CD14-positive monocyte (primary cell): ENCODE results near the gene AHCYL1. TPM values are rescaled to one million over a fixed set of nuclear protein-coding genes. Genes with fewer than 3 reads are reported as not detected.

Source experiments
- DNase-seq, 3 donors: peaks; one replicate each; pipeline ENCODE4 v3.0.0-alpha.2; 2011 to 2022
- H2AFZ ChIP-seq: 2 replicates; pipeline ENCODE4 v1.6.0; 2012; ENCODE audit warnings: mild to moderate bottlenecking, low read depth, low read length, inconsistent platforms; ENCODE audit not compliant: insufficient read depth, poor library complexity, severe bottlenecking
- H3K27ac ChIP-seq, 2 donors: 1 replicate in 1 of 2; 2 replicates in 1 of 2; pipeline ENCODE4 v1.5.1; 2012 to 2013; ENCODE audit warnings: low read length in 2 of 2, control low read depth in 1 of 2, inconsistent platforms in 1 of 2, low read depth in 1 of 2, mild to moderate bottlenecking in 1 of 2
- H3K27me3 ChIP-seq, 2 donors: one replicate each; pipeline versions ENCODE4 v1.6.0 to v1.6.1; 2011 to 2013; ENCODE audit warnings: low read length in 2 of 2; ENCODE audit not compliant: control insufficient read depth in 2 of 2, insufficient read depth in 2 of 2
- H3K36me3 ChIP-seq, 2 donors: replicated peaks in 1 of 2; 1 replicate in 1 of 2; 2 replicates in 1 of 2; pipeline versions ENCODE4 v1.5.1 to v1.6.1; 2012 to 2013; ENCODE audit warnings: low read length in 2 of 2, control low read depth in 1 of 2, inconsistent platforms in 1 of 2, mild to moderate bottlenecking in 1 of 2; ENCODE audit not compliant: insufficient read depth in 2 of 2, control insufficient read depth in 1 of 2
- H3K4me1 ChIP-seq, 2 donors: 1 replicate in 1 of 2; 2 replicates in 1 of 2; pipeline versions ENCODE4 v1.5.1 to v1.6.1; 2012 to 2013; ENCODE audit warnings: low read length in 2 of 2, control low read depth in 1 of 2, inconsistent platforms in 1 of 2, mild to moderate bottlenecking in 1 of 2, moderate library complexity in 1 of 2; ENCODE audit not compliant: insufficient read depth in 2 of 2, control insufficient read depth in 1 of 2
- H3K4me2 ChIP-seq: replicated peaks from 2 replicates; pipeline ENCODE3; 2012; ENCODE audit warnings: low read length, moderate library complexity, mild to moderate bottlenecking; ENCODE audit not compliant: poor library complexity, severe bottlenecking; ENCODE audit errors: extremely low read depth
- H3K4me3 ChIP-seq, 3 experiments: fragments of 200-600 bp in 1 of 3; sonication (generic) in 1 of 3; replicated peaks in 1 of 3; 1 replicate in 2 of 3; 2 replicates in 1 of 3; pipeline ENCODE4 v1.5.1; 2011 to 2013; ENCODE audit warnings: low read length in 3 of 3, mild to moderate bottlenecking in 3 of 3, control low read depth in 2 of 3, low read depth in 2 of 3, inconsistent platforms in 1 of 3, moderate library complexity in 1 of 3
- H3K79me2 ChIP-seq: 2 replicates; pipeline ENCODE4 v1.6.0; 2012; ENCODE audit warnings: mild to moderate bottlenecking, control low read depth, inconsistent platforms, low read length, moderate library complexity; ENCODE audit not compliant: insufficient read depth
- H3K9ac ChIP-seq: 2 replicates; pipeline ENCODE4 v1.6.0; 2017; ENCODE audit warnings: low read length, mild to moderate bottlenecking; ENCODE audit not compliant: insufficient read depth, poor library complexity, severe bottlenecking
- H3K9me3 ChIP-seq, 2 donors: replicated peaks in 1 of 2; 1 replicate in 1 of 2; 2 replicates in 1 of 2; pipeline versions ENCODE4 v1.5.1 to v1.6.1; 2012 to 2013; ENCODE audit warnings: low read length in 2 of 2, control low read depth in 1 of 2; ENCODE audit not compliant: control insufficient read depth in 1 of 2, insufficient read depth in 1 of 2
- H4K20me1 ChIP-seq: 2 replicates; pipeline ENCODE4 v1.6.0; 2012; ENCODE audit warnings: mild to moderate bottlenecking, low read length, control low read depth, moderate library complexity; ENCODE audit not compliant: insufficient read depth
- H3K27ac Mint-ChIP-seq, 7 donors: one replicate each; pipeline ENCODE4 v1.8.0; 2020; ENCODE audit warnings: mild to moderate bottlenecking in 7 of 7, mixed read lengths in 7 of 7, moderate library complexity in 6 of 7, inconsistent platforms in 2 of 7
- H3K27me3 Mint-ChIP-seq, 3 donors: one replicate each; pipeline ENCODE4 v1.8.0; 2021 to 2022; ENCODE audit warnings: low read depth in 3 of 3, mild to moderate bottlenecking in 3 of 3, mixed read lengths in 3 of 3, moderate library complexity in 3 of 3, inconsistent platforms in 1 of 3
- H3K36me3 Mint-ChIP-seq, 2 donors: one replicate each; pipeline ENCODE4 v1.8.0; 2020; ENCODE audit warnings: mixed read lengths in 2 of 2, inconsistent platforms in 1 of 2, mild to moderate bottlenecking in 1 of 2
- H3K4me1 Mint-ChIP-seq: one replicate; pipeline ENCODE4 v1.8.0; 2020; ENCODE audit warnings: mild to moderate bottlenecking, mixed read lengths
- H3K4me3 Mint-ChIP-seq, 2 donors: one replicate each; pipeline ENCODE4 v1.8.0; 2020; ENCODE audit warnings: mild to moderate bottlenecking in 2 of 2, mixed read lengths in 2 of 2, moderate library complexity in 1 of 2
- H3K9me3 Mint-ChIP-seq, 7 donors: one replicate each; pipeline ENCODE4 v1.8.0; 2020 to 2022; ENCODE audit warnings: mixed read lengths in 7 of 7, mild to moderate bottlenecking in 6 of 7, moderate library complexity in 6 of 7, inconsistent platforms in 2 of 7
- WGBS: methylation state at CpG from one replicate; pipeline ENCODE4 v1.1.5; 2013; ENCODE audit warnings: missing lambda C conversion rate; ENCODE audit not compliant: insufficient coverage; 5-methylcytosine and 5-hydroxymethylcytosine counted together
- intact Hi-C, 2 donors: fragments of 100-400 bp; cut with micrococcal nuclease; formaldehyde crosslinking; loops; one replicate each; pipeline versions ENCODE4 v1.15.0 to v1.15.1; 2023
- polyA plus RNA-seq, 3 donors: library from polyadenylated mRNA; depleted of rRNA in 1 of 3; unstranded in 2 of 3; stranded (reverse) in 1 of 3; fragments of 300-500 nt in 2 of 3; fragments of >200 nt in 1 of 3; fragmentation: Illumina TruSeq in 2 of 3; gene quantifications; 1 replicate in 2 of 3; 2 replicates in 1 of 3; pipeline ENCODE4 v1.2.3, GENCODE V29; 2012 to 2021
- TF ChIP-seq, protein P1 (sequence below): fragments of 200-600 bp; IDR thresholded peaks from one replicate; pipeline ENCODE4 v1.8.0; 2022; ENCODE audit warnings: antibody characterized with exemption, mild to moderate bottlenecking

AHCYL1 gene
- polyA plus RNA-seq, 3 donors, result 39.1 to 63.9 (median 48.8) TPM

- 100% methylated on average over 1 of the region's 4 CpGs for WGBS
- intact Hi-C loops, result loop anchor here in 1 of 2 donors (5.0 kb wide), 1 partner anchor 47 kb away; the partner anchor contains the start of gene AHCYL1
- H3K27me3 ChIP-seq, result no peaks in the 10 kb centered on the region
- H3K9me3 Mint-ChIP-seq, result peaks cover 14 to 32% (median 22%) of the 10 kb centered on the region in 7 donors
- H3K4me2 ChIP-seq, result no peak overlapping the region
- H3K27ac Mint-ChIP-seq, result no peak overlapping the region
- H2AFZ ChIP-seq, result no peak overlapping the region
- H3K27me3 Mint-ChIP-seq, result peaks cover 2 to 8% (median 7%) of the 10 kb centered on the region in 3 donors
- peaks cover 12 to 16% of the 10 kb centered on the region in 2 donors for H3K4me1 ChIP-seq
- peaks cover 0 to 4% of the 10 kb centered on the region in 2 donors for H3K36me3 Mint-ChIP-seq
- H4K20me1 ChIP-seq, result no peaks in the 10 kb centered on the region
- H3K36me3 ChIP-seq, result no peaks in the 10 kb centered on the region
- H3K4me1 Mint-ChIP-seq, result peaks cover 15% of the 10 kb centered on the region
- H3K79me2 ChIP-seq, result no peaks in the 10 kb centered on the region
- no peak overlapping the region for H3K9ac ChIP-seq
- no peak for DNase-seq
- H3K4me3 Mint-ChIP-seq, result no peak overlapping the region
- TF ChIP-seq, protein P1, sequence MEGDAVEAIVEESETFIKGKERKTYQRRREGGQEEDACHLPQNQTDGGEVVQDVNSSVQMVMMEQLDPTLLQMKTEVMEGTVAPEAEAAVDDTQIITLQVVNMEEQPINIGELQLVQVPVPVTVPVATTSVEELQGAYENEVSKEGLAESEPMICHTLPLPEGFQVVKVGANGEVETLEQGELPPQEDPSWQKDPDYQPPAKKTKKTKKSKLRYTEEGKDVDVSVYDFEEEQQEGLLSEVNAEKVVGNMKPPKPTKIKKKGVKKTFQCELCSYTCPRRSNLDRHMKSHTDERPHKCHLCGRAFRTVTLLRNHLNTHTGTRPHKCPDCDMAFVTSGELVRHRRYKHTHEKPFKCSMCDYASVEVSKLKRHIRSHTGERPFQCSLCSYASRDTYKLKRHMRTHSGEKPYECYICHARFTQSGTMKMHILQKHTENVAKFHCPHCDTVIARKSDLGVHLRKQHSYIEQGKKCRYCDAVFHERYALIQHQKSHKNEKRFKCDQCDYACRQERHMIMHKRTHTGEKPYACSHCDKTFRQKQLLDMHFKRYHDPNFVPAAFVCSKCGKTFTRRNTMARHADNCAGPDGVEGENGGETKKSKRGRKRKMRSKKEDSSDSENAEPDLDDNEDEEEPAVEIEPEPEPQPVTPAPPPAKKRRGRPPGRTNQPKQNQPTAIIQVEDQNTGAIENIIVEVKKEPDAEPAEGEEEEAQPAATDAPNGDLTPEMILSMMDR, result no peak
- H3K9me3 ChIP-seq, result peaks cover 4 to 12% of the 10 kb centered on the region in 2 donors
- H3K27ac ChIP-seq, result no peak overlapping the region
- H3K4me3 ChIP-seq, result no peak overlapping the region
Observed at GRCh38 chr1:109935451-109935900, 49.1 kb upstream of the AHCYL1 start.

GRCh38 chr1:109937738-109938137 is 46.8 kb upstream of the AHCYL1 start:
- Histone ChIP-seq H4K20me1 (no peaks in the 10 kb centered on the region), H3K4me3 (no peak overlapping the region), H2AFZ (no peak overlapping the region), H3K9me3 (peaks cover 4 to 12% of the 10 kb centered on the region in 2 donors), H3K27ac (no peak overlapping the region), H3K27me3 (no peaks in the 10 kb centered on the region), H3K4me2 (no peak overlapping the region), H3K79me2 (no peaks in the 10 kb centered on the region), H3K36me3 (no peaks in the 10 kb centered on the region), H3K4me1 (peaks cover 12 to 16% of the 10 kb centered on the region in 2 donors), H3K9ac (no peak overlapping the region)
- intact Hi-C loops, result loop anchor here in 1 of 2 donors (5.0 kb wide), 1 partner anchor 45 kb away; the partner anchor contains the start of gene AHCYL1
- peaks cover 15% of the 10 kb centered on the region for H3K4me1 Mint-ChIP-seq
- no CpG with 5 or more reads among the region's 1 CpG for WGBS
- TF ChIP-seq, protein P1, result no peak
- H3K36me3 Mint-ChIP-seq, result peaks cover 0 to 4% of the 10 kb centered on the region in 2 donors
- H3K27me3 Mint-ChIP-seq, result peaks cover 0 to 5% (median 4%) of the 10 kb centered on the region in 3 donors
- no peak overlapping the region for H3K27ac Mint-ChIP-seq
- peaks cover 14 to 32% (median 22%) of the 10 kb centered on the region in 7 donors for H3K9me3 Mint-ChIP-seq
- H3K4me3 Mint-ChIP-seq, result no peak overlapping the region
- no peak for DNase-seq
